ENCODE results near the gene NCKAP5.

The NCKAP5 gene

GRCh38 chr2:133229974-133230373 lies 338.3 kb downstream of the NCKAP5 start:
- H3K4me3 ChIP-seq (ENCODE audit: low read depth, low read length), result no peak overlapping the region
- TF ChIP-seq MAX (IDR thresholded peaks at IDR 0.05; ENCODE audit: low read depth, low read length), result no peak
- TF ChIP-seq POLR2A (IDR thresholded peaks at IDR 0.05; ENCODE audit: extremely low read depth, insufficient read length), result no peak
- TF ChIP-seq MYC (IDR thresholded peaks at IDR 0.05; ENCODE audit: low read depth, low read length), result no peak
- no peak for TF ChIP-seq CTCF (IDR thresholded peaks at IDR 0.05; ENCODE audit: low read depth, low read length)
- no peak for DNase-seq (ENCODE audit: low read depth)

GRCh38 chr2:133223226-133223625 lies 345.0 kb downstream of the NCKAP5 start:
- DNase-seq (ENCODE audit: low read depth), result no peak
- TF ChIP-seq CTCF (IDR thresholded peaks at IDR 0.05; ENCODE audit: low read depth, low read length) (no peak), MYC (IDR thresholded peaks at IDR 0.05; ENCODE audit: low read depth, low read length) (no peak), POLR2A (IDR thresholded peaks at IDR 0.05; ENCODE audit: extremely low read depth, insufficient read length) (no peak), MAX (IDR thresholded peaks at IDR 0.05; ENCODE audit: low read depth, low read length) (no peak)
- no peak overlapping the region for H3K4me3 ChIP-seq (ENCODE audit: low read depth, low read length)

- H3K4me3 ChIP-seq (ENCODE audit: low read depth, low read length), result no peak overlapping the region
- TF ChIP-seq CTCF (IDR thresholded peaks at IDR 0.05; ENCODE audit: low read depth, low read length) (no peak), MYC (IDR thresholded peaks at IDR 0.05; ENCODE audit: low read depth, low read length) (no peak), POLR2A (IDR thresholded peaks at IDR 0.05; ENCODE audit: extremely low read depth, insufficient read length) (no peak), MAX (IDR thresholded peaks at IDR 0.05; ENCODE audit: low read depth, low read length) (no peak)
- no peak for DNase-seq (ENCODE audit: low read depth)
Observed at GRCh38 chr2:133221398-133221797, 346.9 kb downstream of the NCKAP5 start.

- no peak overlapping the region for H3K4me3 ChIP-seq (ENCODE audit: low read depth, low read length)
- no peak for TF ChIP-seq MYC (IDR thresholded peaks at IDR 0.05; ENCODE audit: low read depth, low read length)
- no peak for TF ChIP-seq CTCF (IDR thresholded peaks at IDR 0.05; ENCODE audit: low read depth, low read length)
- no peak for TF ChIP-seq POLR2A (IDR thresholded peaks at IDR 0.05; ENCODE audit: extremely low read depth, insufficient read length)
- no peak for TF ChIP-seq MAX (IDR thresholded peaks at IDR 0.05; ENCODE audit: low read depth, low read length)
- no peak for DNase-seq (ENCODE audit: low read depth)
Observed at GRCh38 chr2:133218204-133218603, 350.1 kb downstream of the NCKAP5 start.

GRCh38 chr2:133215477-133215876 lies 352.8 kb downstream of the NCKAP5 start:
- no peak for TF ChIP-seq POLR2A (IDR thresholded peaks at IDR 0.05; ENCODE audit: extremely low read depth, insufficient read length)
- TF ChIP-seq MYC (IDR thresholded peaks at IDR 0.05; ENCODE audit: low read depth, low read length), result no peak
- no peak for TF ChIP-seq MAX (IDR thresholded peaks at IDR 0.05; ENCODE audit: low read depth, low read length)
- no peak for TF ChIP-seq CTCF (IDR thresholded peaks at IDR 0.05; ENCODE audit: low read depth, low read length)
- no peak for DNase-seq (ENCODE audit: low read depth)
- no peak overlapping the region for H3K4me3 ChIP-seq (ENCODE audit: low read depth, low read length)

GRCh38 chr2:133213651-133214050 lies 354.6 kb downstream of the NCKAP5 start:
- no peak for DNase-seq (ENCODE audit: low read depth)
- no peak overlapping the region for H3K4me3 ChIP-seq (ENCODE audit: low read depth, low read length)
- TF ChIP-seq POLR2A (IDR thresholded peaks at IDR 0.05; ENCODE audit: extremely low read depth, insufficient read length), result no peak
- TF ChIP-seq CTCF (IDR thresholded peaks at IDR 0.05; ENCODE audit: low read depth, low read length), result no peak
- no peak for TF ChIP-seq MAX (IDR thresholded peaks at IDR 0.05; ENCODE audit: low read depth, low read length)
- TF ChIP-seq MYC (IDR thresholded peaks at IDR 0.05; ENCODE audit: low read depth, low read length), result no peak

Measured in NB4 (cell line).